Measurements from ENCODE around the gene LAMB1. TPM values are rescaled to one million over a fixed set of nuclear protein-coding genes. Genes with fewer than 3 reads are reported as not detected.

LAMB1 gene
- total RNA-seq, 4 donors from 2014 or later: 43.9 to 84.8 (median 65.2) TPM

DNA sequence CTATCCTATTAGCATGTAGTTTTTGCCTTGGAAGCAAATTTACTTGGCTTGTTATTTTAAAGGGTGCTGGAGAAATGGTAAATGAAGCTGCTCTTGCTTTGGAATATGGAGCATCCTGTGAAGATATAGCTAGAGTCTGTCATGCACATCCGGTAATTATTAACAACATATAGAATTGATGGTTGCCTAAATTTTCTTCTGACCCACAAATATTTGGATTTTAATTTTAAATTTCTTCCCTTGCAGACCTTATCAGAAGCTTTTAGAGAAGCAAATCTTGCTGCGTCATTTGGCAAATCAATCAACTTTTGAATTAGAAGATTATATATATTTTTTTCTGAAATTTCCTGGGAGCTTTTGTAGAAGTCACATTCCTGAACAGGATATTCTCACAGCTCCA, 84.0 kb downstream of the LAMB1 start:
- 96 to 98% methylated on average over 2 of the region's 2 CpGs for WGBS, 2 donors
- no peak for DNase-seq (ENCODE audit: low spot score in 2 of 2)
- H3K4me3 ChIP-seq (ENCODE audit: low read depth, poor library complexity, severe bottlenecking): no peak overlapping the region
- no peak for TF ChIP-seq CTCF (IDR thresholded peaks at IDR 0.05)
- no peak for TF ChIP-seq POLR2A (IDR thresholded peaks at IDR 0.05)
- intact Hi-C loops (cut with DNase I; ENCODE audit: low total_unique reads): no loop called here

DNA sequence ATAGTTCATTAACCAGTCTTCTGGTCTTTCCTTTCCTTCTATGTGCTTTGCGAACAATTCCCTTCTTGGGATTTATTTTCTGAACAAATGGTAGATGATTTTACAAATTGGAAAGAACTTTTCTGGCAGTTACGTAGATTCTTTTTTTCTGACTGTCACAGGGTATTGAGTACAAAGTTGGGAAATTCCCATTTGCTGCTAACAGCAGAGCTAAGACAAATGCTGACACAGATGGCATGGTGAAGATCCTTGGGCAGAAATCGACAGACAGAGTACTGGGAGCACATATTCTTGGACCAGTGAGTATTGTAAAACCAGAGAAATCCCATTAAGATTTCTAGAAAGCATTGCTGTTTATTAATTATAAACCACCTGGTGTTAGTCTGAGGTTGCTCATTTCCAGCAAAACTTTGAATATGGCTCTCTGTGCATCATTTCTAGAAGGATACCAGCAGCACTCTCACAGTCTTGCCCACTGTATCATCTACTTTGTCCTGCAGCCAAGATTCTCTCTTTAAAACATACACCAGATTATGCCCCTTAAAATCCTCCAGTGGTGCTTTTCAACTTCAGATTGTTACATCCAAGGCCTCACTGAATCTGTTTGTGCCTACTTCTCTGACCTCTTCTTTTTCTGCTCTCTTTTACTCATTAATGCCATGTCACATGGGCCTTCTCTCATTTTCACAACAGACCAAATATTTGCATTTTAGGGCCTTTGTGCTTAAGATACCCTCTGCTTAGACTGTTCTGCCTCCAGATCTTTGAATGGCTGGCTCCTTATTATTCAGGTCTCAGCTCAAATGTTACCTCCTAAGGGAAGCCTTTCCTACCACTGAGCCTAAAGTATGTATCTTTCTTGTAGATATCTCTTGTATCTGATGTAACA, 85.0 kb downstream of the LAMB1 start:
- 79 to 82% methylated on average over 3 of the region's 3 CpGs for WGBS, 2 donors
- no peak for DNase-seq (ENCODE audit: low spot score in 2 of 2)
- intact Hi-C loops (cut with DNase I; ENCODE audit: low total_unique reads): no loop called here
- H3K4me3 ChIP-seq (ENCODE audit: low read depth, poor library complexity, severe bottlenecking): no peak overlapping the region
- no peak for TF ChIP-seq CTCF (IDR thresholded peaks at IDR 0.05)
- TF ChIP-seq POLR2A (IDR thresholded peaks at IDR 0.05): no peak

DNA sequence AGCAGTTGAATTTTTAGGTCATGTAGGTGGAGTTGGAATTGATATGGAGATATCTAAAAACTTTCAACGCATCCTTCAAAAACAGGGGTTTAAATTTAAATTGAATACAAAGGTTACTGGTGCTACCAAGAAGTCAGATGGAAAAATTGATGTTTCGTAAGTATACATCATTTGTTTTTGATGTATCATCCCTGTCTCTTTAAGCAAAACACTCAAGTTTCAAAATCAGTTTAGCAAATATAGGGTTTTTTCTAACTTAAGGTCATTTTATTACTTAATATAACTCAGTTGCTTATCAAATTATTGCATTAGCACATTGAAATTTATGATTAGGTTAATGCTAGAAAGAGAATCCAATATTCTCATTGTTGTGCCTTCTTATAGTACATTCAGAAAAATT, 87.4 kb downstream of the LAMB1 start:
- no peak for DNase-seq (ENCODE audit: low spot score in 2 of 2)
- WGBS, 2 donors: 94 to 96% methylated on average over 2 of the region's 2 CpGs
- H3K4me3 ChIP-seq (ENCODE audit: low read depth, poor library complexity, severe bottlenecking): no peak overlapping the region
- TF ChIP-seq CTCF (IDR thresholded peaks at IDR 0.05) (no peak), POLR2A (IDR thresholded peaks at IDR 0.05) (no peak)
- intact Hi-C loops (cut with DNase I; ENCODE audit: low total_unique reads): no loop called here

DNA sequence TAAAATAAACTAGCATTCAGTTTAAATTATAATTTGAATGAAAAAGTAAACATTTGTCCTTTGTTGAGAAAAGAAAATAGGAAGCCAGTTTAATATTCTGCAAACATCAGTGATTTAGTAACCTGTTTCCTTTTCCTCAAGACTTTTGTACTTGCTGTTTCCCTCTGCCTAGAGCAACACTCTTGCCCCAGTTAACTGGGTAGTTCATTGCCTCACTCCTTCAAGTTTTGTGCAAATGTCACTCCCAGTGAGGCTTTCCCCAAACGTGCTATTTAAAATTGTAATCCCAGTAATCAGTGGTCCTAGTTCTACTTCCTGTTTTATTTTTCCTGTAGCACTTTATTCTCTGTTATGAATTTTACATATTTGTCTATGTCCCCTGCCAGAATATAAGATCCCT, 88.1 kb downstream of the LAMB1 start:
- no peak for DNase-seq (ENCODE audit: low spot score in 2 of 2)
- WGBS, 2 donors: 57 to 74% methylated on average over 1 of the region's 1 CpG
- intact Hi-C loops (cut with DNase I; ENCODE audit: low total_unique reads): no loop called here
- no peak overlapping the region for H3K4me3 ChIP-seq (ENCODE audit: low read depth, poor library complexity, severe bottlenecking)
- TF ChIP-seq POLR2A (IDR thresholded peaks at IDR 0.05) (no peak), CTCF (IDR thresholded peaks at IDR 0.05) (no peak)

- H3K4me3 ChIP-seq (ENCODE audit: low read depth, poor library complexity, severe bottlenecking): no peak overlapping the region
- DNase-seq (ENCODE audit: low spot score in 2 of 2): no peak
- TF ChIP-seq POLR2A (IDR thresholded peaks at IDR 0.05): no peak
- no peak for TF ChIP-seq CTCF (IDR thresholded peaks at IDR 0.05)
- WGBS, 2 donors: 94 to 96% methylated on average over 2 of the region's 2 CpGs
- intact Hi-C loops (cut with DNase I; ENCODE audit: low total_unique reads): no loop called here
Measured at GRCh38 chr7:107913851-107914250, 89.1 kb downstream of the LAMB1 start.

Data from lower leg skin (tissue), 4 donors.